ENCODE data around the gene E2F3.

DNA sequence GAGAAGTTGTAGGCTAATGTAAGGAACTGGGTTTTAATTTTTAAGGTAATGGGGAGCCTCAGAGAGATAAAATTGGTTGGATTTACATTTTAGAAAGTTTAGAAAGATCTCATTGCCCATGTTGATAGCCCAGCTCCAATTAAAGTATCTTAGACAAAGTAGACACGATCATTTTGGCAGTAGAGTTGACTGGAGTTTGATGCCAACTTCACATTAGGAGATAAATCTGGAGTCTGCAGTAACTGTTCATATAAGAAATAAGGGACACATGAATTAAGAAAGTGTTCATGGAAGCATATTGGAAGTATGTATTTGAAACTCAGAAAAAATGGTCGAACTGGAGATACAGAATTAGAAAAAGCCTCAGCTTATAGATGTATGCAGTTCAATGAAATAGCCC lies 12.6 kb upstream of the E2F3 start:
- TF ChIP-seq, protein P1, sequence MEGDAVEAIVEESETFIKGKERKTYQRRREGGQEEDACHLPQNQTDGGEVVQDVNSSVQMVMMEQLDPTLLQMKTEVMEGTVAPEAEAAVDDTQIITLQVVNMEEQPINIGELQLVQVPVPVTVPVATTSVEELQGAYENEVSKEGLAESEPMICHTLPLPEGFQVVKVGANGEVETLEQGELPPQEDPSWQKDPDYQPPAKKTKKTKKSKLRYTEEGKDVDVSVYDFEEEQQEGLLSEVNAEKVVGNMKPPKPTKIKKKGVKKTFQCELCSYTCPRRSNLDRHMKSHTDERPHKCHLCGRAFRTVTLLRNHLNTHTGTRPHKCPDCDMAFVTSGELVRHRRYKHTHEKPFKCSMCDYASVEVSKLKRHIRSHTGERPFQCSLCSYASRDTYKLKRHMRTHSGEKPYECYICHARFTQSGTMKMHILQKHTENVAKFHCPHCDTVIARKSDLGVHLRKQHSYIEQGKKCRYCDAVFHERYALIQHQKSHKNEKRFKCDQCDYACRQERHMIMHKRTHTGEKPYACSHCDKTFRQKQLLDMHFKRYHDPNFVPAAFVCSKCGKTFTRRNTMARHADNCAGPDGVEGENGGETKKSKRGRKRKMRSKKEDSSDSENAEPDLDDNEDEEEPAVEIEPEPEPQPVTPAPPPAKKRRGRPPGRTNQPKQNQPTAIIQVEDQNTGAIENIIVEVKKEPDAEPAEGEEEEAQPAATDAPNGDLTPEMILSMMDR (conservative IDR thresholded peaks at IDR 0.05 in 1 of 2, IDR thresholded peaks at IDR 0.05 in 1 of 2; ENCODE audit: low read depth in 1 of 2, low read length in 2 of 2): no peak
- TF ChIP-seq EZH2 (IDR thresholded peaks at IDR 0.05; ENCODE audit: low read length, missing control alignments): no peak
